PC-9 (cell line): ENCODE data around the gene PCDH1. TPM values are rescaled to one million over a fixed set of nuclear protein-coding genes. Genes with fewer than 3 reads are reported as not detected.

Experiments used
- BruUV-seq: library from RNA; stranded (reverse); fragments of 400-500 nt; replicated peaks from 2 replicates; lab custom pipeline; 2021; lab: Mats Ljungman, UMichigan
- CTCF ChIA-PET: fragments of 300-600 bp; sonication (Branson Sonifier 250); formaldehyde crosslinking; loops from one replicate; lab custom pipeline; 2022; ENCODE audit warnings: antibody characterized with exemption; lab: Charles Lee
- POLR2A ChIA-PET: fragments of 300-600 bp; sonication (Branson Sonifier 250); formaldehyde crosslinking; loops from one replicate; lab custom pipeline; 2022; ENCODE audit warnings: antibody characterized with exemption; ENCODE audit not compliant: unreplicated experiment; lab: Charles Lee
- DNase-seq, 2 experiments: peaks; one replicate each; pipeline versions ENCODE4 v3.0.0 to v3.0.0-alpha.2; 2015 to 2022; ENCODE audit warnings: mixed read lengths in 1 of 2
- H2AFZ ChIP-seq: fragments of 200-600 bp; sonication (generic); 2 replicates; pipeline ENCODE4 v1.8.1; 2017; ENCODE audit warnings: antibody characterized with exemption
- H3F3A ChIP-seq: fragments of 200-600 bp; sonication (generic); 2 replicates; pipeline ENCODE4 v1.8.1; 2017; ENCODE audit warnings: antibody characterized with exemption, mild to moderate bottlenecking, low read depth; ENCODE audit not compliant: insufficient read depth
- H3K27ac ChIP-seq: fragments of 200-600 bp; sonication (generic); 2 replicates; pipeline ENCODE4 v1.6.1; 2016; ENCODE audit warnings: mixed run types
- H3K27me3 ChIP-seq: fragments of 200-600 bp; sonication (generic); 2 replicates; pipeline ENCODE4 v1.6.1; 2016; ENCODE audit warnings: low read depth, mixed run types; ENCODE audit not compliant: insufficient read depth
- H3K36me3 ChIP-seq: fragments of 200-600 bp; sonication (generic); 2 replicates; pipeline ENCODE4 v1.6.1; 2016; ENCODE audit warnings: low read depth, mixed run types
- H3K4me1 ChIP-seq: fragments of 200-600 bp; sonication (generic); replicated peaks from 2 replicates; pipeline ENCODE4 v1.6.1; 2016; ENCODE audit warnings: mixed run types; ENCODE audit not compliant: insufficient read depth
- H3K4me2 ChIP-seq: fragments of 200-600 bp; sonication (generic); 2 replicates; pipeline ENCODE4 v1.6.1; 2017; ENCODE audit warnings: mixed run types
- H3K4me3 ChIP-seq: fragments of 200-600 bp; sonication (generic); 2 replicates; pipeline ENCODE4 v1.6.1; 2016; ENCODE audit warnings: mixed run types
- H3K79me2 ChIP-seq: fragments of 200-600 bp; sonication (generic); 2 replicates; pipeline ENCODE4 v1.6.1; 2017; ENCODE audit warnings: low read depth, mixed run types
- H3K9me2 ChIP-seq: fragments of 200-600 bp; sonication (generic); 2 replicates; pipeline ENCODE4 v1.8.1; 2017; ENCODE audit warnings: mild to moderate bottlenecking; ENCODE audit not compliant: insufficient read depth
- H3K9me3 ChIP-seq: fragments of 200-600 bp; sonication (generic); 2 replicates; pipeline ENCODE4 v1.8.1; 2016; ENCODE audit warnings: low read depth; ENCODE audit not compliant: insufficient read depth
- H4K20me1 ChIP-seq: fragments of 200-600 bp; sonication (generic); 2 replicates; pipeline ENCODE4 v1.8.1; 2017; ENCODE audit not compliant: insufficient read depth
- CTCF ChIP-seq: fragments of 200-600 bp; sonication (generic); conservative IDR thresholded peaks from 2 replicates; pipeline ENCODE4 v1.6.1; 2017; ENCODE audit warnings: mixed run types, antibody characterized with exemption, mild to moderate bottlenecking, moderate library complexity
- EZH2 ChIP-seq: fragments of 200-600 bp; sonication (generic); IDR thresholded peaks from 2 replicates; pipeline ENCODE4 v1.8.0; 2017; ENCODE audit warnings: antibody characterized with exemption, low read depth
- intact Hi-C: fragments of 100-400 bp; cut with micrococcal nuclease; formaldehyde crosslinking; loops from one replicate; pipeline ENCODE4 v1.10.0; 2022; ENCODE audit not compliant: unreplicated experiment
- total RNA-seq: library from RNA; stranded (reverse); gene quantifications from 2 replicates; pipeline ENCODE4 v1.2.3, GENCODE V29; 2021

Gene PCDH1
- total RNA-seq, 1 experiment from 2014 or later = 88.5 TPM

- Histone ChIP-seq H3K4me1 (peaks cover 27% of the 10 kb centered on the region), H3K4me3 (no peak overlapping the region), H4K20me1 (no peaks in the 10 kb centered on the region), H3K27ac (no peak overlapping the region), H3K9me3 (no peaks in the 10 kb centered on the region), H3K9me2 (no peaks in the 10 kb centered on the region), H3K4me2 (no peak overlapping the region), H3F3A (peaks cover 25% of the 10 kb centered on the region), H3K36me3 (no peaks in the 10 kb centered on the region), H3K79me2 (peaks cover 4% of the 10 kb centered on the region), H3K27me3 (no peaks in the 10 kb centered on the region), H2AFZ (no peak overlapping the region)
- ChIA-PET POLR2A (no interaction called here), CTCF (no interaction called here)
- DNase-seq = no peak
- no peak for TF ChIP-seq EZH2
- no peak for TF ChIP-seq CTCF
- BruUV-seq = no TSS peak
- intact Hi-C loops = no loop called here
Observed at GRCh38 chr5:141882594-141883183, 4.5 kb upstream of the PCDH1 start.

GRCh38 chr5:141881886-141882285 is 3.7 kb upstream of the PCDH1 start:
- CTCF ChIA-PET = interaction anchor here (0.6 kb wide), 2 partner anchors 115 to 180 kb away, joined by 3 to 7 read pairs; no protein-coding TSS in a partner anchor
- no peak for DNase-seq
- peaks cover 6% of the 10 kb centered on the region; the same call in 1 of the 2 replicates for H3K36me3 ChIP-seq
- no peak for TF ChIP-seq CTCF
- TF ChIP-seq EZH2 = no peak
- peaks cover 12% of the 10 kb centered on the region for H3K79me2 ChIP-seq
- no peaks in the 10 kb centered on the region for H3K9me2 ChIP-seq
- peaks cover 25% of the 10 kb centered on the region for H3F3A ChIP-seq
- intact Hi-C loops = no loop called here
- H3K27me3 ChIP-seq = no peaks in the 10 kb centered on the region
- POLR2A ChIA-PET = no interaction called here
- no peak overlapping the region for H3K4me3 ChIP-seq
- no peak overlapping the region for H3K4me2 ChIP-seq
- H3K9me3 ChIP-seq = no peaks in the 10 kb centered on the region
- peaks cover 27% of the 10 kb centered on the region for H3K4me1 ChIP-seq
- no peaks in the 10 kb centered on the region for H4K20me1 ChIP-seq
- H3K27ac ChIP-seq = no peak overlapping the region
- no TSS peak for BruUV-seq
- no peak overlapping the region for H2AFZ ChIP-seq

- Histone ChIP-seq H3K27me3 (no peaks in the 10 kb centered on the region), H4K20me1 (no peaks in the 10 kb centered on the region), H3K4me3 (no peak overlapping the region), H3K9me3 (no peaks in the 10 kb centered on the region), H3K9me2 (no peaks in the 10 kb centered on the region), H3K36me3 (peaks cover 7% of the 10 kb centered on the region; the same call in 1 of the 2 replicates), H3K4me2 (no peak overlapping the region), H3K27ac (no peak overlapping the region), H2AFZ (no peak overlapping the region), H3F3A (peaks cover 25% of the 10 kb centered on the region), H3K79me2 (peaks cover 19% of the 10 kb centered on the region), H3K4me1 (peaks cover 27% of the 10 kb centered on the region)
- no peak for TF ChIP-seq EZH2
- TF ChIP-seq CTCF = no peak
- BruUV-seq = no TSS peak
- CTCF ChIA-PET = interaction anchor here (0.6 kb wide), 2 partner anchors 116 to 179 kb away, joined by 3 to 7 read pairs; no protein-coding TSS in a partner anchor
- DNase-seq = no peak
- POLR2A ChIA-PET = no interaction called here
- intact Hi-C loops = no loop called here
Observed at GRCh38 chr5:141880961-141881801, 3.0 kb upstream of the PCDH1 start.
